HG02981 (cell line): ENCODE results near the gene IL21R.
A peak's percentile ranks its signal among the peaks of the same experiment; 100 is the strongest.
"Not testable (repeated sequence)": the region's sequence is repeated elsewhere in the genome, so short reads cannot be mapped to it uniquely, and the experiment has no call there.

Source experiments
- ATAC-seq: cut with Tn5 transposase; IDR thresholded peaks from one replicate; pipeline ENCODE4 v1.9.1; 2021; ENCODE audit warnings: mild to moderate bottlenecking, moderate library complexity; ENCODE audit not compliant: unreplicated experiment

The IL21R gene

GRCh38 chr16:27425961-27426360 lies 24.0 kb downstream of the IL21R start:
- ATAC-seq = no peak

- ATAC-seq = peak; percentile 66
Measured at GRCh38 chr16:27426423-27427408, 24.7 kb downstream of the IL21R start.

GRCh38 chr16:27427538-27427937 lies 25.6 kb downstream of the IL21R start:
- ATAC-seq = no peak

GRCh38 chr16:27428026-27428785 lies 26.2 kb downstream of the IL21R start:
- no peak for ATAC-seq

- no peak for ATAC-seq
Measured at GRCh38 chr16:27429330-27429871, 27.4 kb downstream of the IL21R start.

GRCh38 chr16:27429981-27430441 lies 28.0 kb downstream of the IL21R start:
- no peak for ATAC-seq

- no peak for ATAC-seq
Measured at GRCh38 chr16:27430512-27430911, 28.5 kb downstream of the IL21R start.

GRCh38 chr16:27430923-27431484 lies 29.0 kb downstream of the IL21R start:
- no peak for ATAC-seq

GRCh38 chr16:27431773-27432532 lies 30.0 kb downstream of the IL21R start:
- no peak for ATAC-seq

GRCh38 chr16:27432558-27432957 lies 30.6 kb downstream of the IL21R start:
- no peak for ATAC-seq

- ATAC-seq = not testable (repeated sequence)
Measured at GRCh38 chr16:27433191-27433590, 31.2 kb downstream of the IL21R start.

GRCh38 chr16:27433636-27434035 lies 31.7 kb downstream of the IL21R start:
- no peak for ATAC-seq

- no peak for ATAC-seq
Measured at GRCh38 chr16:27434141-27435051, 32.4 kb downstream of the IL21R start.

- ATAC-seq = not testable (repeated sequence)
Measured at GRCh38 chr16:27435146-27435545, 33.2 kb downstream of the IL21R start.

GRCh38 chr16:27436065-27436464 lies 34.1 kb downstream of the IL21R start:
- ATAC-seq = no peak

- ATAC-seq = no peak
Measured at GRCh38 chr16:27436921-27437650, 35.1 kb downstream of the IL21R start.

- no peak for ATAC-seq
Measured at GRCh38 chr16:27437946-27438345, 36.0 kb downstream of the IL21R start.

GRCh38 chr16:27439271-27440018 lies 37.5 kb downstream of the IL21R start:
- ATAC-seq = no peak
